ENCODE results near the gene ZNF880.

GRCh38 chr19:52343548-52343947 lies 26.2 kb upstream of the ZNF880 start:
- TF ChIP-seq ZNF549 (tag by site-specific recombination; IDR thresholded peaks at IDR 0.05), result no peak
- TF ChIP-seq, protein P1, sequence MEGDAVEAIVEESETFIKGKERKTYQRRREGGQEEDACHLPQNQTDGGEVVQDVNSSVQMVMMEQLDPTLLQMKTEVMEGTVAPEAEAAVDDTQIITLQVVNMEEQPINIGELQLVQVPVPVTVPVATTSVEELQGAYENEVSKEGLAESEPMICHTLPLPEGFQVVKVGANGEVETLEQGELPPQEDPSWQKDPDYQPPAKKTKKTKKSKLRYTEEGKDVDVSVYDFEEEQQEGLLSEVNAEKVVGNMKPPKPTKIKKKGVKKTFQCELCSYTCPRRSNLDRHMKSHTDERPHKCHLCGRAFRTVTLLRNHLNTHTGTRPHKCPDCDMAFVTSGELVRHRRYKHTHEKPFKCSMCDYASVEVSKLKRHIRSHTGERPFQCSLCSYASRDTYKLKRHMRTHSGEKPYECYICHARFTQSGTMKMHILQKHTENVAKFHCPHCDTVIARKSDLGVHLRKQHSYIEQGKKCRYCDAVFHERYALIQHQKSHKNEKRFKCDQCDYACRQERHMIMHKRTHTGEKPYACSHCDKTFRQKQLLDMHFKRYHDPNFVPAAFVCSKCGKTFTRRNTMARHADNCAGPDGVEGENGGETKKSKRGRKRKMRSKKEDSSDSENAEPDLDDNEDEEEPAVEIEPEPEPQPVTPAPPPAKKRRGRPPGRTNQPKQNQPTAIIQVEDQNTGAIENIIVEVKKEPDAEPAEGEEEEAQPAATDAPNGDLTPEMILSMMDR (tag by site-specific recombination; IDR thresholded peaks at IDR 0.05), result no peak

Data from HEK293 (cell line).